ENCODE results near the gene IKZF3. TPM values are rescaled to one million over a fixed set of nuclear protein-coding genes. Genes with fewer than 3 reads are reported as not detected.

IKZF3 gene
- total and polyA plus RNA-seq, 8 donors: 0.12 to 1.2 (median 0.61) TPM

- Histone ChIP-seq H3K36me3 (no peaks in the 10 kb centered on the region), H3K4me3 (no peak overlapping the region), H3K4me1 (peaks cover 0 to 10% (median 0%) of the 10 kb centered on the region in 3 donors), H3K27ac (no peak overlapping the region), H3K27me3 (no peaks in the 10 kb centered on the region), H3K9me3 (no peaks in the 10 kb centered on the region)
- intact Hi-C loops (cut with DNase I): no loop called here
- TF ChIP-seq, protein P1, sequence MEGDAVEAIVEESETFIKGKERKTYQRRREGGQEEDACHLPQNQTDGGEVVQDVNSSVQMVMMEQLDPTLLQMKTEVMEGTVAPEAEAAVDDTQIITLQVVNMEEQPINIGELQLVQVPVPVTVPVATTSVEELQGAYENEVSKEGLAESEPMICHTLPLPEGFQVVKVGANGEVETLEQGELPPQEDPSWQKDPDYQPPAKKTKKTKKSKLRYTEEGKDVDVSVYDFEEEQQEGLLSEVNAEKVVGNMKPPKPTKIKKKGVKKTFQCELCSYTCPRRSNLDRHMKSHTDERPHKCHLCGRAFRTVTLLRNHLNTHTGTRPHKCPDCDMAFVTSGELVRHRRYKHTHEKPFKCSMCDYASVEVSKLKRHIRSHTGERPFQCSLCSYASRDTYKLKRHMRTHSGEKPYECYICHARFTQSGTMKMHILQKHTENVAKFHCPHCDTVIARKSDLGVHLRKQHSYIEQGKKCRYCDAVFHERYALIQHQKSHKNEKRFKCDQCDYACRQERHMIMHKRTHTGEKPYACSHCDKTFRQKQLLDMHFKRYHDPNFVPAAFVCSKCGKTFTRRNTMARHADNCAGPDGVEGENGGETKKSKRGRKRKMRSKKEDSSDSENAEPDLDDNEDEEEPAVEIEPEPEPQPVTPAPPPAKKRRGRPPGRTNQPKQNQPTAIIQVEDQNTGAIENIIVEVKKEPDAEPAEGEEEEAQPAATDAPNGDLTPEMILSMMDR (IDR thresholded peaks at IDR 0.05): no peak
- DNase-seq (no peak), FAIRE-seq (no peak), ATAC-seq (no peak)
- 36 to 42% methylated on average over 2 of the region's 2 CpGs for WGBS, 2 donors
Measured at GRCh38 chr17:39809221-39809620, 54.9 kb downstream of the IKZF3 start.

DNA sequence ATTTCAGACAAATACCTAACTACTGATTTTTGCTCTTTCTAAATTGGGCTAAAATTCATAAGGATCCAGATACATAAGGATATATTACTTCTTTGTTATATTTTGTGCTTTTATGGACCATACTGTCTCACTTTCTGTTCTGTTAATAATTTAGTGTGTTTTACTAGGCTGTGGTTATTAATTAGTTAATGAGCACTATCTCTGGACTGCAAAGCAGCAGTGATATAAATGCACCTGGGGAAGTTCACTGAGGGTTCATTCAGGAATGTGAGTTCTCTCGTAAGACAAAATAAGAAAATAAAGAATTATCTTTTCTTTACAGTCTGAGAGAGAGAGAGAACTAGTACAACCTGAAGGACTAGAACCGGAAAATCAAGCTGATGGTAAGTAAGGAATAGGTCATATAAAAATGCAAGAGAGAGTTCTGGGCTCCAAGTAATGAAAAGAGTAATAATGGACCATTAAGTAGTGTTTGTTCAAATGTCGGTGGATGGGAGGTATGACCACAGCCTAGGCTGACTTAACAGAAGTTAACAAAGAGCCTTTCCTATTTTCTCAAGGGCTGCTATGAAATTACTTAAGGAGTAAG lies 55.6 kb downstream of the IKZF3 start:
- 17% methylated on average over 3 of the region's 3 CpGs for WGBS, 2 donors
- no peaks in the 10 kb centered on the region for H3K9me3 ChIP-seq
- H3K27ac ChIP-seq: no peak overlapping the region
- TF ChIP-seq, protein P1 (IDR thresholded peaks at IDR 0.05): no peak
- FAIRE-seq: no peak
- intact Hi-C loops (cut with DNase I): no loop called here
- peak in 1 of 4 donors; percentile 26 for ATAC-seq
- no peak overlapping the region for H3K4me3 ChIP-seq
- DNase-seq: no peak
- H3K36me3 ChIP-seq: no peaks in the 10 kb centered on the region
- H3K27me3 ChIP-seq: no peaks in the 10 kb centered on the region
- peaks cover 0 to 10% (median 0%) of the 10 kb centered on the region in 3 donors for H3K4me1 ChIP-seq

GRCh38 chr17:39804839-39805238 lies 59.3 kb downstream of the IKZF3 start:
- intact Hi-C loops (cut with DNase I): no loop called here
- TF ChIP-seq, protein P1 (IDR thresholded peaks at IDR 0.05): no peak
- ATAC-seq (no peak), FAIRE-seq (no peak), DNase-seq (no peak)
- Histone ChIP-seq H3K9me3 (no peaks in the 10 kb centered on the region), H3K27ac (no peak overlapping the region), H3K4me3 (no peak overlapping the region), H3K4me1 (peaks cover 0 to 10% (median 0%) of the 10 kb centered on the region in 3 donors), H3K27me3 (no peaks in the 10 kb centered on the region), H3K36me3 (no peaks in the 10 kb centered on the region)
- 52% methylated on average over 4 of the region's 4 CpGs for WGBS, 2 donors

DNA sequence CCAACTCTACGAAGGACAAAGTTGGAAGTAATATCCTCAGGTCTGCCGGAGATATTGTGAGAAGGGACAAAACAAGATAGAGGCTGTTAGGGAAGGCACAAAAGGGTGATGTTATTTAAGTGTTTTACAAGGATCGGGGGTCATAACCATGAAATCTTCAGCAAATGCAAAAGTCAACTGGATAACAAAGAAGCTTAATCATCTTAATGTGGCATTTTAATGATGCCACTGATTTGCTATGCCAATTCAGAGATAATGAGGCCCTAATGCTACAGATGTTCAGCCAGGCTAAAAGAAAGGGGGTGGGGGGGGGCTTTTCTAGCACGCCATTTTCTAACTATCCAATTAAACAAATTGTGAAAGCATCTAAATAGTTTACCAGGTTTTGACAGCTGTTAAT lies 63.1 kb downstream of the IKZF3 start:
- 72 to 73% methylated on average over 4 of the region's 4 CpGs for WGBS, 2 donors

DNA sequence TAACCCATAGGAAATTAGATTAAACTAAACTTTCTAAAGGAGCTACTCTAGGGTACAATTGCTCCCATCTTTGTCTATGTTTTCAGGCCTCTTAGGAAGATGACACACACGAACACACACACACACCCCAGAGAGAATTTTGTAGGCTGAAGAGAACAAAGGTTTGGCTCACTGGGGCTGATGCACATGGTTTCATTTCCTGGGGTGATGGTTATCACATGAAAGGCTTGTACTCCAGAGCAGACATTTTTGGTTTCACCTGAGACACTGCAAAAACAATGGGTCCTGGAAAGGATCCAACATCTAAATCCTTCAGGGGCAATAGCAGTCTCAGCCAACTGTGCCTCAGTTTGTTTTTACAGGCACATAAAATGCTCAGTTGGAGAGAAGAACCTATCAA lies 63.6 kb downstream of the IKZF3 start:
- ATAC-seq (no peak), FAIRE-seq (no peak), DNase-seq (no peak)
- TF ChIP-seq, protein P1 (IDR thresholded peaks at IDR 0.05): no peak
- Histone ChIP-seq H3K9me3 (no peaks in the 10 kb centered on the region), H3K27ac (no peak overlapping the region), H3K4me1 (no peaks in the 10 kb centered on the region), H3K27me3 (no peaks in the 10 kb centered on the region), H3K4me3 (no peak overlapping the region), H3K36me3 (no peaks in the 10 kb centered on the region)
- WGBS, 2 donors: 51 to 52% methylated on average over 1 of the region's 1 CpG
- intact Hi-C loops (cut with DNase I): no loop called here

More for the DNA sequence above, 63.1 kb downstream of the IKZF3 start:
- DNase-seq: no peak
- Histone ChIP-seq H3K36me3 (no peaks in the 10 kb centered on the region), H3K9me3 (no peaks in the 10 kb centered on the region), H3K4me3 (no peak overlapping the region), H3K4me1 (no peaks in the 10 kb centered on the region), H3K27ac (no peak overlapping the region), H3K27me3 (no peaks in the 10 kb centered on the region)
- TF ChIP-seq, protein P1 (IDR thresholded peaks at IDR 0.05): no peak
- FAIRE-seq: no peak
- no peak for ATAC-seq
- intact Hi-C loops (cut with DNase I): no loop called here
